ENCODE results near the gene PDP2.

PDP2 gene

DNA sequence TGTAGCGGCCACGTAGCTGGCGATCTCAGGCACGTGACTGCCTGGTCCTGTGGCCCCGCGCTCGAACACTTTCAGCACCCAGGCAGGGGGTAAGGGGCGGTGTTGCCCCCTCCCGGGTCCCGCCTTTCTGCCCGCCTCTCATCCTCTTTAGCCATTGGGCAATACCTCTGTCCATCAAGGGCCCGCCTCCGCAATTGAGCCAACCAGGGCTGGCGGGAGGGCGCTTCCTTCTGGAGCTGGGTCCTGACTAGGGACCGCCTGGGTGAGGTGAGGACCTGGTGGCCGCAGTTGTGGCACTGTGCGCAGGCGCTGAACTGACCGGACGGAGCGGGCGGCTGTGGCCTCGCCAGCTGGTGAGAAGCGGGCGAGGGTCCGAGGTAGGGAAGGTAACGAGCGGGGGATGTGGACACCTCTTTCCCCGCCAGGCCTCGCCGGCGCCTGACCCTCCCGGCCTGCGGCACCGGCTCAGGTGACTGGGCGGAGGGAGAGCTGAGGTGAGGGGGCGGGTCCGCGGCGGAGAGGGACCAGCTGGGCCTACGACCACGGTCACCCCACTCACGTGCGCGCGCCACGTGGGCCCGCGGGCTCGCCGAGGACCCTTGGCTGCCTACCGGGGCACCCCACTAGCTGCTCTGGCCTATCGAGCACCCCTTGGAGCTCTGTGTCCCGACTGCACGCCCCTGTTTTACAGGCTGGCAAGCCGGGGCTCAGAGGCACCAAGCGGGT lies at the start of gene PDP2:
Gene PDP2 (plus strand): TSS at position 228 of the 726 bp plus-strand sequence. CDS start 3,770 bp downstream, outside the sequence.
- peaks cover 27% of the 10 kb centered on the region for H3K4me1 ChIP-seq (ENCODE audit: low read length)
- peak within 1 kb of the TSS; percentile 77 for H3K4me2 ChIP-seq (ENCODE audit: low read depth, low read length)
- no peaks in the 10 kb centered on the region for H3K27me3 ChIP-seq (replicated peaks; ENCODE audit: insufficient read depth, low read length)
- H3K36me3 ChIP-seq (replicated peaks; ENCODE audit: insufficient read depth, low read length), result peaks cover 4% of the 10 kb centered on the region
- H3F3A ChIP-seq (ENCODE audit: insufficient read depth, low read length), result peaks cover 22% of the 10 kb centered on the region
- peaks cover 35% of the 10 kb centered on the region for H3K79me2 ChIP-seq (ENCODE audit: low read length)
- H3K9me2 ChIP-seq (replicated peaks; ENCODE audit: insufficient read depth, low read length), result no peaks in the 10 kb centered on the region
- 0 out of 2 replicates have a peak, but pooled peaks cover 4% of the 10 kb centered on the region for H4K20me1 ChIP-seq (ENCODE audit: insufficient read depth, low read length)
- H3K9ac ChIP-seq (ENCODE audit: low read length), result peak within 1 kb of the TSS; percentile 87
- peak within 1 kb of the TSS; percentile 19; the same call in 1 of the 2 replicates for H3K27ac ChIP-seq (ENCODE audit: low read length)
- DNase-seq, result peak; percentile 97
- peak within 1 kb of the TSS; percentile 100 for H3K4me3 ChIP-seq (ENCODE audit: low read length)
- H2AFZ ChIP-seq (ENCODE audit: low read length), result peak within 1 kb of the TSS; percentile 78
- H3K9me3 ChIP-seq (replicated peaks; ENCODE audit: insufficient read depth, low read length), result no peaks in the 10 kb centered on the region
- TF ChIP-seq EZH2 (optimal IDR thresholded peaks at IDR 0.05; ENCODE audit: low read depth, low read length) (no peak), EZH2phosphoT487 (IDR thresholded peaks at IDR 0.05; ENCODE audit: low read length) (no peak)
- TF ChIP-seq, protein P1, sequence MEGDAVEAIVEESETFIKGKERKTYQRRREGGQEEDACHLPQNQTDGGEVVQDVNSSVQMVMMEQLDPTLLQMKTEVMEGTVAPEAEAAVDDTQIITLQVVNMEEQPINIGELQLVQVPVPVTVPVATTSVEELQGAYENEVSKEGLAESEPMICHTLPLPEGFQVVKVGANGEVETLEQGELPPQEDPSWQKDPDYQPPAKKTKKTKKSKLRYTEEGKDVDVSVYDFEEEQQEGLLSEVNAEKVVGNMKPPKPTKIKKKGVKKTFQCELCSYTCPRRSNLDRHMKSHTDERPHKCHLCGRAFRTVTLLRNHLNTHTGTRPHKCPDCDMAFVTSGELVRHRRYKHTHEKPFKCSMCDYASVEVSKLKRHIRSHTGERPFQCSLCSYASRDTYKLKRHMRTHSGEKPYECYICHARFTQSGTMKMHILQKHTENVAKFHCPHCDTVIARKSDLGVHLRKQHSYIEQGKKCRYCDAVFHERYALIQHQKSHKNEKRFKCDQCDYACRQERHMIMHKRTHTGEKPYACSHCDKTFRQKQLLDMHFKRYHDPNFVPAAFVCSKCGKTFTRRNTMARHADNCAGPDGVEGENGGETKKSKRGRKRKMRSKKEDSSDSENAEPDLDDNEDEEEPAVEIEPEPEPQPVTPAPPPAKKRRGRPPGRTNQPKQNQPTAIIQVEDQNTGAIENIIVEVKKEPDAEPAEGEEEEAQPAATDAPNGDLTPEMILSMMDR (IDR thresholded peaks at IDR 0.05; ENCODE audit: low read length), result no peak

GRCh38 chr16:66832190-66832589 lies 48.1 kb upstream of the PDP2 start:
- no peak overlapping the region for H3K27ac ChIP-seq (ENCODE audit: low read length)
- H4K20me1 ChIP-seq (ENCODE audit: insufficient read depth, low read length), result no peaks in the 10 kb centered on the region
- H3K36me3 ChIP-seq (replicated peaks; ENCODE audit: insufficient read depth, low read length), result no peaks in the 10 kb centered on the region; the same call in 1 of the 2 replicates
- no peak overlapping the region for H3K9ac ChIP-seq (ENCODE audit: low read length)
- peaks cover 33% of the 10 kb centered on the region for H3K79me2 ChIP-seq (ENCODE audit: low read length)
- no peak overlapping the region for H3K4me2 ChIP-seq (ENCODE audit: low read depth, low read length)
- H3F3A ChIP-seq (ENCODE audit: insufficient read depth, low read length), result no peaks in the 10 kb centered on the region
- H3K4me3 ChIP-seq (ENCODE audit: low read length), result no peak overlapping the region
- no peaks in the 10 kb centered on the region for H3K9me2 ChIP-seq (replicated peaks; ENCODE audit: insufficient read depth, low read length)
- no peaks in the 10 kb centered on the region for H3K27me3 ChIP-seq (replicated peaks; ENCODE audit: insufficient read depth, low read length)
- H3K4me1 ChIP-seq (ENCODE audit: low read length), result peaks cover 5% of the 10 kb centered on the region; the same call in 1 of the 2 replicates
- TF ChIP-seq EZH2 (optimal IDR thresholded peaks at IDR 0.05; ENCODE audit: low read depth, low read length) (no peak), EZH2phosphoT487 (IDR thresholded peaks at IDR 0.05; ENCODE audit: low read length) (no peak)
- TF ChIP-seq, protein P1 (IDR thresholded peaks at IDR 0.05; ENCODE audit: low read length), result no peak
- no peaks in the 10 kb centered on the region for H3K9me3 ChIP-seq (replicated peaks; ENCODE audit: insufficient read depth, low read length)
- DNase-seq, result no peak
- no peak overlapping the region for H2AFZ ChIP-seq (ENCODE audit: low read length)

DNA sequence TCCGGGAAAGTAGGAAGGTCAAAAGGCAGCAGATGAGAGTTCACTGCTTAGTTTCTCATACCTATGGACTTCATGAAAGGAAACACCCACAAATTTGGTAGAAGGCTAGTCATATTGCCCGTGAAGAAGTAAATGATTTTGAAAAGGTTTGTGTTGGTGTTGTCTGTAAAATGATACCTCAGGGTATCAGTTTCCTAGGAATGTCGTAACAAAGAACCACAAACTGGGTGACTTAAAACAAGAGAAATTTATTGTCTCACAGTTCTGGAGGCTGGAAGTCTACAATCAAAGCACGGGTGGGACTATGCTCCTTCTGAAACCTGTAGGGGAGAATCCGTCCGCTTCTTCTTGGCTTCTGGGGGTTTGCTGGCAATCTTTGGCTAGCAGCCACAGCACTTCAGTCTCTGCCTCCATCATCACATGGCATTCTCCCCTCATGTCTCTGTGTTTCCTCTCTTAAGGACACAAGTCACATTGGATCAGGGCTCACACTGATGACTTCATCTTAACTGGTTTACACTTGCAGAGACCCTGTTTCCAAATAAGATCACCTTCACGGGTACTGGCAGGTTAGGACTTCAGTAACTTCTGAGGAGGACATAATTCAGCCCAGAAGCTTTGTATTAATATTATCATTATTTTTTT lies 47.5 kb upstream of the PDP2 start:
- no peaks in the 10 kb centered on the region for H3F3A ChIP-seq (ENCODE audit: insufficient read depth, low read length)
- H3K9ac ChIP-seq (ENCODE audit: low read length), result no peak overlapping the region
- H3K4me1 ChIP-seq (ENCODE audit: low read length), result peaks cover 5% of the 10 kb centered on the region; the same call in 1 of the 2 replicates
- TF ChIP-seq EZH2phosphoT487 (IDR thresholded peaks at IDR 0.05; ENCODE audit: low read length) (no peak), EZH2 (optimal IDR thresholded peaks at IDR 0.05; ENCODE audit: low read depth, low read length) (no peak)
- no peak overlapping the region for H3K27ac ChIP-seq (ENCODE audit: low read length)
- H3K9me3 ChIP-seq (replicated peaks; ENCODE audit: insufficient read depth, low read length), result no peaks in the 10 kb centered on the region
- H3K27me3 ChIP-seq (replicated peaks; ENCODE audit: insufficient read depth, low read length), result no peaks in the 10 kb centered on the region
- no peaks in the 10 kb centered on the region; the same call in 1 of the 2 replicates for H3K36me3 ChIP-seq (replicated peaks; ENCODE audit: insufficient read depth, low read length)
- no peak overlapping the region for H3K4me2 ChIP-seq (ENCODE audit: low read depth, low read length)
- no peak overlapping the region for H2AFZ ChIP-seq (ENCODE audit: low read length)
- H4K20me1 ChIP-seq (ENCODE audit: insufficient read depth, low read length), result no peaks in the 10 kb centered on the region
- no peak for DNase-seq
- H3K9me2 ChIP-seq (replicated peaks; ENCODE audit: insufficient read depth, low read length), result no peaks in the 10 kb centered on the region
- H3K4me3 ChIP-seq (ENCODE audit: low read length), result no peak overlapping the region
- peaks cover 29% of the 10 kb centered on the region for H3K79me2 ChIP-seq (ENCODE audit: low read length)

Data from MM.1S (cell line).